ENCODE data around the gene TOR3A.

DNA sequence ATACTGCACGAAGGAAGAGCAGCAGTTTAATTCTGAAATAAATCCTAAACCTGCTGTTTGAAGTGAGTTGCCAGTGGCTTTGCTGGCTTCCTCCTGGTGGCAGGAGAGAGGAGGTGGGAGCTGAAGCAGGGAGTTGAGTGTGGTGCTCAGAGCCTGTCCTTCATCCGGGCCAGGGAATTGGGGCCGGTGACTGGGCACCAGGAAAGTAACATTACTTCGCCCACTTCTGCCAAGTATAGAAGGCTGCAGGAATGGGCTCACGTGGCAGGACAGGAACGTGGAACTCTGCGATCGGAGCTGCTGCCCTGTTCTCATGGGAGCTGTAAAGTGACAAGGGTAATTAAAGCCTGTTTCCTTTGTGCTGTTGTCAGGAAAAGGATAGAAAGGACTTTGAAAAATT lies 8.7 kb downstream of the TOR3A start:
- no peak for TF ChIP-seq POLR2AphosphoS5 (IDR thresholded peaks at IDR 0.05; ENCODE audit: low read depth, low read length)
- TF ChIP-seq, protein P1, sequence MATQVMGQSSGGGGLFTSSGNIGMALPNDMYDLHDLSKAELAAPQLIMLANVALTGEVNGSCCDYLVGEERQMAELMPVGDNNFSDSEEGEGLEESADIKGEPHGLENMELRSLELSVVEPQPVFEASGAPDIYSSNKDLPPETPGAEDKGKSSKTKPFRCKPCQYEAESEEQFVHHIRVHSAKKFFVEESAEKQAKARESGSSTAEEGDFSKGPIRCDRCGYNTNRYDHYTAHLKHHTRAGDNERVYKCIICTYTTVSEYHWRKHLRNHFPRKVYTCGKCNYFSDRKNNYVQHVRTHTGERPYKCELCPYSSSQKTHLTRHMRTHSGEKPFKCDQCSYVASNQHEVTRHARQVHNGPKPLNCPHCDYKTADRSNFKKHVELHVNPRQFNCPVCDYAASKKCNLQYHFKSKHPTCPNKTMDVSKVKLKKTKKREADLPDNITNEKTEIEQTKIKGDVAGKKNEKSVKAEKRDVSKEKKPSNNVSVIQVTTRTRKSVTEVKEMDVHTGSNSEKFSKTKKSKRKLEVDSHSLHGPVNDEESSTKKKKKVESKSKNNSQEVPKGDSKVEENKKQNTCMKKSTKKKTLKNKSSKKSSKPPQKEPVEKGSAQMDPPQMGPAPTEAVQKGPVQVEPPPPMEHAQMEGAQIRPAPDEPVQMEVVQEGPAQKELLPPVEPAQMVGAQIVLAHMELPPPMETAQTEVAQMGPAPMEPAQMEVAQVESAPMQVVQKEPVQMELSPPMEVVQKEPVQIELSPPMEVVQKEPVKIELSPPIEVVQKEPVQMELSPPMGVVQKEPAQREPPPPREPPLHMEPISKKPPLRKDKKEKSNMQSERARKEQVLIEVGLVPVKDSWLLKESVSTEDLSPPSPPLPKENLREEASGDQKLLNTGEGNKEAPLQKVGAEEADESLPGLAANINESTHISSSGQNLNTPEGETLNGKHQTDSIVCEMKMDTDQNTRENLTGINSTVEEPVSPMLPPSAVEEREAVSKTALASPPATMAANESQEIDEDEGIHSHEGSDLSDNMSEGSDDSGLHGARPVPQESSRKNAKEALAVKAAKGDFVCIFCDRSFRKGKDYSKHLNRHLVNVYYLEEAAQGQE (IDR thresholded peaks at IDR 0.05; ENCODE audit: insufficient read depth in 1 of 2, low read depth in 2 of 2, low read length in 1 of 2) = no peak
